NCI-H2107 treated with DMSO at 0.1 percent for 48 hours (cell line): ENCODE data around the gene PGBD2.
A peak's percentile ranks its signal among the peaks of the same experiment; 100 is the strongest.
"Not testable (repeated sequence)": the region's sequence is repeated elsewhere in the genome, so short reads cannot be mapped to it uniquely, and the experiment has no call there.

Experiments used
- DNase-seq: peaks from one replicate; lab custom pipeline; 2025; ENCODE audit not compliant: unreplicated experiment; lab: John Stamatoyannopoulos, UW

PGBD2 gene, protein sequence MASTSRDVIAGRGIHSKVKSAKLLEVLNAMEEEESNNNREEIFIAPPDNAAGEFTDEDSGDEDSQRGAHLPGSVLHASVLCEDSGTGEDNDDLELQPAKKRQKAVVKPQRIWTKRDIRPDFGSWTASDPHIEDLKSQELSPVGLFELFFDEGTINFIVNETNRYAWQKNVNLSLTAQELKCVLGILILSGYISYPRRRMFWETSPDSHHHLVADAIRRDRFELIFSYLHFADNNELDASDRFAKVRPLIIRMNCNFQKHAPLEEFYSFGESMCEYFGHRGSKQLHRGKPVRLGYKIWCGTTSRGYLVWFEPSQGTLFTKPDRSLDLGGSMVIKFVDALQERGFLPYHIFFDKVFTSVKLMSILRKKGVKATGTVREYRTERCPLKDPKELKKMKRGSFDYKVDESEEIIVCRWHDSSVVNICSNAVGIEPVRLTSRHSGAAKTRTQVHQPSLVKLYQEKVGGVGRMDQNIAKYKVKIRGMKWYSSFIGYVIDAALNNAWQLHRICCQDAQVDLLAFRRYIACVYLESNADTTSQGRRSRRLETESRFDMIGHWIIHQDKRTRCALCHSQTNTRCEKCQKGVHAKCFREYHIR

DNA sequence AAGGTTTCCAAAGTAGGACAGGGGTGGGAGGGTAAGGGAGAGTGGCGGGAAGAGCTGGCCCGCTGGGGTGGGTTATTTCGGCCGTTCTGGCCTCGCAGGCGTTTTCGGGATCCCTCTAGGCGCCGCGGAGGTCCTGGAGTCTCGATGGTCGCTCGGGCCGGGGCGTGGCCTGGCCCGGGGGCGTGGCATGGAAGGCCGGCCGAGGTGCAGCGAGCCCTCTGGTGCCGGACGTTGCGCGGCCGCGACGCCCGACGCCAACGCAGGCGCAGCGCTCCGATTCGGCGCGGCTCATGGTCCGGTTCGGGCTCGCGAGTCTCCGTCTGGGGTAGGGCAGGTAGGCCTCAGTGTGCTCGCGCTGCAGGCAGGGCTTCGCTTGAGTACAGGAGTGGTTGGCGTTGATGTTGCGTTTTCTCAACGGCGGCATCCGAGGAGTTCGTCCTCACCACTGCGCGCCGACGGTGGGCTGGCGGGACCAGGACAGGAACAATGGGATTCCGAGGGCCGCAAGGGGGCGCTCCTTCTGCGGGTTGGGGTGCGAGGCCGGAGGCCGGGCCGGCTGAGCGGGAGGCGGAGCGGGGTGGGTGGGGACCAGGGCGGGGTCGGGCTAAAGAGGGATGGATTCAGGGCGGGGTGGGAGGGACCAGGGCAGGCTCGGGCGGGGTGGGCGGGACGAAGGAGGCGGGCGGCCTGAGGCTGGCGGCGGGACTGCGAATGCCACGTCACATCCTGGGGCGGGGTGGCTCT lies at the start of gene PGBD2:
PGBD2 (plus strand) TSS at position 227 of the 744 bp plus-strand sequence. CDS start 7,628 bp downstream, outside the sequence.
- DNase-seq = peak; percentile 90

DNA sequence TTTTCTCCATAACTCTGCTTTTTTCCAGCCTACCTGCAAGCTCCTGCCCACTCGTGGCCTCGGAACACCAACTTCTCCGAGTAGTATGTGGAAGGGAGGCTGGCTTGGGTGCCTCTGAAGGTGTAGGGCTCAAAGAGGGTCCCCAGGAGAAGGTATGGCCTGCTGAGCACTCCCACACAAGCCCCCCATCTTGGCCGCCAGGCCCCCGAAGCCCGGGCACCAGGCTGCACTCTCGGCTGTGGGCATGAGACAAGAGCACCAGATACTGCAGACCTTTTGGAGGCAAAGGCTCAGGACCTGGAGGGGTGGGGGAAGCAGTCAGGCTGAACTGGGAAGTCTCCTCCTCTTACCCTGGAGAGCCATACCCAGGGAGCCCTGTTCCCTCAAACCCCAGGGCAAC lies 48.8 kb upstream of the PGBD2 start:
- no peak for DNase-seq

DNA sequence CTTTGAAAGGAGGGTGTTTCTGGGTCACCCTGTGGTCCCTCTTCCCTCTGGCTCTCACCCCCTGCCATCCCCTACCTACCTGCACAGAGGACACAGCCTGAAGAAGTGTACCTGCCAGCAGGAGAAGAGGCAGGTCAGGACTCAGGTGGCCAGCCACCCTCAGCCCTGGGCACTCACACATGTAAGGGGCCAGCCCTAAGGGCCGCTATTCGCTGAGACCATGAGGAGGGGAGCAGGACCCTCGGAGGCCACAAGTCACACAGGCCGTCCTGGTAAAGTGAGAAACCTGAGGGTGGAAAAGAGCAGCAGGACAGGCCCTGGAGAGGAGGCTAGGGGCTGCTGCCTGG lies 48.3 kb upstream of the PGBD2 start:
- no peak for DNase-seq

DNA sequence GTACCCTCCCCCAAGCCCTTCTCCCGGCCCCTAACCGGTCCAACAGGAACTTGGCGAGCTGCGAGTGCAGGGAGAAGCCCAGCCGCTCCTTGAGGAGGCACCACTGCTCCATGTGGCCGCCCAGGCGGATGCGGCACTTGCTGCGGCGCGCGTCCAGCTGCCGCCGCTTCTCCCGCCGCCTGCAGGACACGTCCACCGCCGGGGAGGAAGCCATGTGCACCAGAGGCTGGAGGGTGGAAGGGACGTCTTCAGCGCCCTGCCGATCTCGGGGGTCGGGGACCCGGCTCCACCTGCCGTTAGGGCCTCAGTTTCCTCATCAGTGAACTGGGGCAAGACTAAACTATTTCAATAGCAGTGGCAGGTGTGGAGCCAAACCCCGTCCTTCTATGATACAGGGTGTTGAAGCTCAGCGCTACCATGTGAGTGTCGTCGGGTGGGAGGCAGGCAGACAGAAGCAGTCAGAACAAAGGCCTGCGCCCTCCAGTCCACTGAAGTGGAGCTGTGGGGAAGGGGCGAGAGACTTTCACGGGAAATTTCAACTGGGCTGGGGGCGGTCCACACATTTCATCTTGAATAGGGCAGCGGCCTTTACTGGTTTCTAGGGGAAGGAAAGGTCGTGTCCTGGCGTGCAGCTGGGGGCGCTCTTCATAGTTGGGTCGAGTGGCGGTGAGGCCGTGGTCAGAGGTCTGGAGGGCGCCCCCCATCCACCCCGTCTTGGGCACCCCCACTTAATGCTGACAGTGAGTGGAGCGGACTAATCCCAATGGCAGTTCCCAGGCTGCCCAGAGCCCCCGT lies 47.7 kb upstream of the PGBD2 start:
- DNase-seq = peak; percentile 68

DNA sequence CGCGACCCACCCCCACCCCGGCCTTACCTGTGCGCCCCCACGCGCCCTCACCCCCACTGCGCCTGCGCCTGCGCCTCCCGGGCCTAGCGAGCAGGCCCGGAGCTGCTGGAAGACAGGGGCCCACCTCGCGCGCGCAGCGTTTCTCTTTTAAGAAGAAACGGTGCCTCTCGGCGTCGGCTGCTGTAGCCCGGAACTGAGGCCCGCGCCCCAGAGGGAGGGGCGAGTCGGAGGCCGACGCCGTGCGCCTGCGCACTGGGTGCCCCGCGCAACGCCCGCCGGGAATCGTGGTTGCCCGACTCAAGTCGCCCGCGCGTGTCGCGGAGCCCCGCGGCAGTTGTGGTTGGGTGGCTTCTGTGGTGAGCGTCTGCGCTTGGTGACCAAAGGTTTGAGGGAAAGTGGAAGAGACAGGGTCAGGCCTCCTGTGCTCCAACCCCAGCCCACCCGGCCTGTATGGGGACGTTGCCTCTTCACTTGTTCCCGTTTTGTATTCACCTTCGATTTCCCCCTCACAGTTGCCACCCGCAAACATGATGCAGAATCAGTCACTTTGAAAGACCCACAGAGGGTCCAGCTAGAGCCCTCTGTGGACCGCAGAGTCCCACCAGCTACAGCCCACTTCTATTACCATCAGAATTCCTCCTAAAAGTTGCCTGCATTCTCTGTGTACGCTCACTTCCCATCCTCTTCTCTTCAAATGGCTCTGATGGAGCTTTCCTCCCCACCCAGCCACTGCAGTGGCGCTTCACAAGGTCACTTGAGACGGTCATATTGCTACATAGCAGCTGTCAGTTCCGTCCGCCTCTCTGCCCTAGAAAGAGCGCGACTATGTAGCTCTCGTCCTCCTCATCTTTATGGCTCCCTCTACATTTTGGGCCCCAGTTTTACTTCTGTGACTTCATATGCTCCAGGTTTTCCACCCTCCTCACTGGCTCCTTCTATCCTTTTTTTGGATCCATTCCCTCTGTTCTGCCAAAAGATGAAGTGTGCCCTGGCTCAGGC lies 46.8 kb upstream of the PGBD2 start, which contains the start of gene ZNF692:
ZNF692 (minus strand) TSS at position 195 of the 999 bp plus-strand sequence. CDS start 776 bp downstream, outside the sequence.
- DNase-seq = peak; percentile 87

GRCh38 chr1:248860007-248860406 lies 46.0 kb upstream of the PGBD2 start:
- no peak for DNase-seq

- DNase-seq = no peak
Measured at GRCh38 chr1:248861616-248862015, 44.4 kb upstream of the PGBD2 start.

GRCh38 chr1:248862695-248862997 lies 43.4 kb upstream of the PGBD2 start:
- DNase-seq = no peak

GRCh38 chr1:248862998-248863881 lies 42.8 kb upstream of the PGBD2 start:
- DNase-seq = peak; percentile 54

GRCh38 chr1:248871837-248872401 lies 34.1 kb upstream of the PGBD2 start:
- no peak for DNase-seq

GRCh38 chr1:248872752-248873408 lies 33.2 kb upstream of the PGBD2 start:
- DNase-seq = peak; percentile 32

DNA sequence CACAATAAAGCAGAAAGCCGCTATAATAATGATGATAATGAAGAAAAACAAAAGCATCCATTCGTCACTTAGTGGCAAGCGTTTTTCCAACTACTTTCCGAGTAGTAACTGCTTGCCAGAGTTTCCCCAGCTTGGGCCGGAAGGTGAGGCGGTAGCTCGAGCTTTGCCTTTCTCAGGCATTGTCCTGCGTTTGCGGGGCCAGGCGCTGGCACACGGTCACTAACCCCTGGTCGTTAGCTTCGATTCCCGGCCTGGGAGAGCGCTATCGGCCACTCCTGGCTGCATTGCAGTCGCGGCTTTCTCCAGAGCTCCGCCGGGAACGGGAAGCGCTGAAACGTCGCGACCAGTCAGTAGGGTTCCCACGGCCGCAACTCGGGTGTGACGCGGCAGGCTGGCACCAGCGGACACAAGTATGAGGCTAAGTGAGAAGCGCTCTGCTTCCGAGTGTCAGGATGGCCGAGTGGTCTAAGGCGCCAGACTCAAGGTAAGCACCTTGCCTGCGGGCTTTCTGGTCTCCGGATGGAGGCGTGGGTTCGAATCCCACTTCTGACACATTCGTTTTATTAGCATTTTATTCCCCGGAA lies 32.5 kb upstream of the PGBD2 start:
- peak; percentile 92 for DNase-seq

DNA sequence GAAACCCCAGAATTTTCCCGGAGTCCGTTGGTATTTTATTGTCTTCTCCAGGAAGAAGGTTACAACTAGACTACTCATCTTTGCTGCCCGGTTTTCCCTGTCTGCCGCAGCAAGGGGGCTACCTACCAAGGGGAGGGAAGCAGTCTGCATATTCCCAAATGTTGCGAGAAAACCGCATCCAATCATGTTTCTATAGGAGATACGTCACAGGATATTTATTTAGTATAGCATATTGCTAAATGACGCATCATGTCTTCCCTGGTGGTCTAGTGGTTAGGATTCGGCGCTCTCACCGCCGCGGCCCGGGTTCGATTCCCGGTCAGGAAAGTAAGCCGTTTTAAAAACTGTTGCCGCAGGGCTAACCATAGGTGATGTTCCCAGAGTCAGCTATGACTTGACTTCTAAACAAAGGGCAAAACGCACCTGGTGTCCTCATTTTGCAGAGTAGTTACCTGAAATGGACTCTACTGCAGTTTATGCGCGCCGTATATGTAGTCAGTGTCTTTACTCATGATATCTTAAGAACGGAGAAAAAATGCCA lies 32.0 kb upstream of the PGBD2 start:
- peak; percentile 95 for DNase-seq

DNA sequence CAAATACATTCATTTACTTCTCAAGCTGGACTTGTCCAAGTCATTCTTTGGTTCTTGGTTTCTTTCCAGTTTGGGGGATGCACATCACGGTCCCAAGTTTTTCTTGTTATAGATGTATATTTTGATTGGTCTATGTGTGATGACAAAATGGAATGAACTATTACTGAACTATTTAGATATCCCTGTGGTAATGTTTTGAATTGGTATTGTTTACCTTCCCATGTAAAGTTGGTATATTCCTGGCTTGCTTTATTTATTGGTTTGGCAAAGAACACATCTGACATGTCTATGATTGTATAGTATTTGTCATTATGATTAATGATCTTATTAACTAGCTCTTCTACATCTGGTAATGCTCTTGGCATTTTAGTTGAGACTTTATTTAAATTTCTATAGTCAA lies 24.8 kb upstream of the PGBD2 start:
- DNase-seq = no peak

GRCh38 chr1:248882427-248882826 lies 23.6 kb upstream of the PGBD2 start:
- DNase-seq = not testable (repeated sequence)

GRCh38 chr1:248884632-248885295 lies 21.3 kb upstream of the PGBD2 start:
- no peak for DNase-seq

DNA sequence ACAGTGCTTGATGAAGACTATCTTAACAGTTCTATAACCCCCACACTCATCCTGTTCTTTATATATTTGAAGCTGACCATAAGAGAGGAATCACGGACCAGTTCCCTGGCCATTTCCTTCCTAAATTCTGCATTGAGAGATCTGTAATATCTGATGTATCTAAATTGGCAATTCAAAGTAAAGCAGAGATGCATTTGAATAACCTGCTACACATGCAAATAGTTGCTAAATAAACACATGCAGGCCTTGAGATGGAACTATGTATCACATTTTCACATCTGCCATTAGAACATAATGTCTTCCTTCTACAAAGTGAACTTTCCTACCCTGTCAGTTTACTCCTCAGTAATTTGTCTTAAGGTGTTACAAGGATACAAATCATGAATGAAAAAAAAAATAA lies 20.4 kb upstream of the PGBD2 start:
- DNase-seq = no peak
